ENCODE results near the gene GPR171.

GRCh38 chr3:151195826-151196225 is 7.2 kb downstream of the GPR171 start:
- TF ChIP-seq CTCF (conservative IDR thresholded peaks at IDR 0.05 in 1 of 2, IDR thresholded peaks at IDR 0.05 in 1 of 2; ENCODE audit: low read depth in 1 of 2, low read length in 2 of 2) (no peak), EZH2 (IDR thresholded peaks at IDR 0.05; ENCODE audit: low read length, missing control alignments) (no peak)

Data from fibroblast of lung (primary cell).